HAP-1 (cell line): ENCODE data around the gene G6PC1.
"Not testable (repeated sequence)": the region's sequence is repeated elsewhere in the genome, so short reads cannot be mapped to it uniquely, and the experiment has no call there.

Experiments
- DNase-seq, 2 experiments: peaks; one replicate each; pipeline ENCODE4 v3.0.0-alpha.2; 2016 to 2020; ENCODE audit warnings: low spot score in 2 of 2
- H3K27me3 ChIP-seq: fragments of 250-450 bp; sonication (Bioruptor Pico); 2 replicates; pipeline ENCODE4 v1.5.1; 2020; ENCODE audit warnings: low read depth, mild to moderate bottlenecking, moderate library complexity
- H3K36me3 ChIP-seq: fragments of 250-450 bp; sonication (Bioruptor Pico); replicated peaks from 2 replicates; pipeline ENCODE4 v1.5.1; 2020; ENCODE audit warnings: mild to moderate bottlenecking
- H3K4me1 ChIP-seq: fragments of 250-450 bp; sonication (Bioruptor Pico); 2 replicates; pipeline ENCODE4 v1.5.1; 2020; ENCODE audit warnings: mild to moderate bottlenecking
- H3K4me3 ChIP-seq: fragments of 250-450 bp; sonication (Bioruptor Pico); 2 replicates; pipeline ENCODE4 v1.5.1; 2020; ENCODE audit warnings: mild to moderate bottlenecking, moderate library complexity
- H3K9me3 ChIP-seq: fragments of 250-450 bp; sonication (Bioruptor Pico); 2 replicates; pipeline ENCODE4 v1.5.1; 2020; ENCODE audit warnings: mild to moderate bottlenecking, moderate library complexity
- in situ Hi-C: fragments of 300-500 bp; cut with MboI; formaldehyde crosslinking; loops from 3 replicates; pipeline ENCODE4 v1.14.3; 2020; ENCODE audit warnings: low sequenced_read_pairs, inconsistent platforms, mixed read lengths

The G6PC1 gene

GRCh38 chr17:42901535-42902229 lies 1.1 kb downstream of the G6PC1 start:
- Histone ChIP-seq H3K4me3 (no peak overlapping the region), H3K36me3 (no peaks in the 10 kb centered on the region), H3K4me1 (no peaks in the 10 kb centered on the region), H3K9me3 (no peaks in the 10 kb centered on the region), H3K27me3 (no peaks in the 10 kb centered on the region)
- in situ Hi-C loops: no loop called here
- DNase-seq: no peak

DNA sequence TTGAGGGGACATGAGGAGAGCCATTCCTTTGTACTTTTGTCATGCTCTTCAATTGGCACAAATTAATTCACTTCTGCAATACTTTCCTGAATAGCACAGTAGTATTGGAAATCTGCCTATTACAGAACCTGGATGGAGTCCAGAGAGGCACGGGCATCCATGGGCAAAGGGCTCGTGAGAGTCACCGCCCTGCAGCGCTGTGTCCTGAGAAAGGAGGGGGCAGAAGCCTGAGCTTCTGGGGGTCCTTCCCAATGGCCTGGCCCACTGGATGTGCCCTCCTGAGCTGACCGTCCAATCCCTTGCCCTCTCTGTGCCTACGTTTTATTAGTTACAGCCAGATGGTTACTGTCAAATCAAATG lies 3.5 kb downstream of the G6PC1 start:
- Histone ChIP-seq H3K27me3 (0 out of 2 replicates have a peak, but pooled peaks cover 2% of the 10 kb centered on the region), H3K36me3 (no peaks in the 10 kb centered on the region), H3K4me3 (no peak overlapping the region), H3K4me1 (no peaks in the 10 kb centered on the region), H3K9me3 (no peaks in the 10 kb centered on the region)
- in situ Hi-C loops: no loop called here
- no peak for DNase-seq

DNA sequence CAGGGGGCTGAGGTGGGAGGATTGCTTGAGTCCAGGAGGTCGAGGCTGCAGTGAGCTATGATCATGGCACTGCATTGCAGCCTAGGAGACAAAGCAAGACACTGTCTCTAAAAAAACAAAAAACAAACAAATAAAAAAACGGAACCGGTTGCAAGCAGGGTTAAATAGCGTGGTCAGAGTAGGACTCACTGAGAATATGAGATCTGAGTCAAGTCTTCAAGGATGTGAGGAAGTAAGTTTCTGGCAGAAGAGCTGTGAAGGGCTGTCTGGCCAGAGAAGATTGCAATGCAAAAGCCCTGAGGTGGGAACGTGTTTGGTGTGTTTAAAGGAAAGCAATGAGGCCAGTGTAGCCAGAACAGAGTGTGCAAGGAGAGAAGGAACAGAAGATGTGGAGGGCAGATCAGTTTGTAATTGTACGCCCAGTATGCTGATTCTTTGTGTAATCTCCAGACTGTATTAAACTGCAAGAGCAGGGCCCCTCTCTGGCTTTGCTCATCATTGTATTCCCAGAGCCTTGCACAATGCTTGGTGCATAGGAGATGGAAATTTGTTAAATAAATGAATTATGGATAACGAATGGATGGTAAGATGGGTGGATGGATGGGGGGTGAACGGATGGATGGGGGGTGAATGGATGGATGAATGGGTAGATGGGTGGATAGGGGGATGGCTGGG lies 6.3 kb downstream of the G6PC1 start:
- Histone ChIP-seq H3K9me3 (no peaks in the 10 kb centered on the region), H3K4me1 (no peaks in the 10 kb centered on the region), H3K27me3 (peaks cover 9% of the 10 kb centered on the region; the same call in 1 of the 2 replicates), H3K4me3 (no peak overlapping the region), H3K36me3 (no peaks in the 10 kb centered on the region)
- in situ Hi-C loops: no loop called here
- no peak for DNase-seq

DNA sequence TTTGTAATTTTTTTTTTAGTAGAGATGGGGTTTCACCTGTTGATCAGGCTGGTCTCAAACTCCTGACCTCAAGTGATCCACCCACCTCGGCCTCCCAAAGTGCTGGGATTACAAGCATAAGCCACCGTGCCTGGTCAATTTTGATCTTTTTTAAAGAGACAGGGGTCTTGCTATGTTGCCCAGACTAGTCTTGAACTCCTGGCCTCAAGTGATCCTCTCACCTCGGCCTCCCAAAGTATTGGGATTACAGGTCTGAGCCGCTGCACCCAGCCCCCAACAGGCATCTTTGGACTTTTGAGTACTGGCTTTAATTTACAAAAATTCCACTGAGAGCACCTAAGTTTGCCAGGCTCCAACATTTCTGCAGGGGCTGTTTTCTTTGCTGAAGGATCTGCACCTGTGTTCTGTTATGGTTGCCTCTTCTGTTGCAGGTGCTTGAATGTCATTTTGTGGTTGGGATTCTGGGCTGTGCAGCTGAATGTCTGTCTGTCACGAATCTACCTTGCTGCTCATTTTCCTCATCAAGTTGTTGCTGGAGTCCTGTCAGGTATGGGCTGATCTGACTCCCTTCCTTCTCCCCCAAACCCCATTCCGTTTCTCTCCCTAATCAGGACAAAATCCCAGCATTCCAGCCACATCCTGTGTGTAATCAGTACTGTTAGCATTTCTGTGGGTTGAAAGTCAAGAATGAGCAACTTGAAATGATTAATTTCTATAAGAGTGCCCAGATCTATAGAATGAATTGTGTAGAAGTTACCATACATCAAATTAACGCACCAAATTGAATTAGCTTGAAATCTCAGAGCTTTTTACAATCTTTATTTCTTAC lies 8.5 kb downstream of the G6PC1 start:
- in situ Hi-C loops: no loop called here
- H3K4me3 ChIP-seq: no peak overlapping the region
- H3K27me3 ChIP-seq: peaks cover 9% of the 10 kb centered on the region; the same call in 1 of the 2 replicates
- DNase-seq: no peak
- H3K36me3 ChIP-seq: no peaks in the 10 kb centered on the region
- H3K4me1 ChIP-seq: no peaks in the 10 kb centered on the region
- H3K9me3 ChIP-seq: no peaks in the 10 kb centered on the region

DNA sequence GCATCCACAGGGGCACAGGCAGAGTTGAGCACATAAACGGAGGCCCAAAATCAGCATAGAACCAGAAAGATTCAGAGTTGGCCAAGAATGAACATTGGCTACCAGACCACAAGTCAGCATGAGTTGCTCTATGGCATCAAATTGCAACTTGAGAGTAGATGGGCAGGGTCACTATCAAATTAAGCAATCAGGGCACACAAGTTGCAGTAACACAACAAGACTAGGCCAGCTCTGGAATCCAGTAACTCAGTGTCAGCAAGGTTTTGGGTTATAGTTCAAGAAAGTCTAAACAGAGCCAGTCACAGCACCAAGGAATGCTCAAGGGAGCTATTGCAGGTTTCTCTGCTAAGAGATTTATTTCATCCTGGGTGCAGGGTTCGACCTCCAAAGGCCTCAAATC lies 12.9 kb downstream of the G6PC1 start:
- Histone ChIP-seq H3K9me3 (no peaks in the 10 kb centered on the region), H3K36me3 (no peaks in the 10 kb centered on the region), H3K27me3 (peaks cover 7% of the 10 kb centered on the region; the same call in 1 of the 2 replicates), H3K4me1 (peaks cover 4% of the 10 kb centered on the region; the same call in 1 of the 2 replicates), H3K4me3 (no peak overlapping the region)
- no peak for DNase-seq
- in situ Hi-C loops: no loop called here

DNA sequence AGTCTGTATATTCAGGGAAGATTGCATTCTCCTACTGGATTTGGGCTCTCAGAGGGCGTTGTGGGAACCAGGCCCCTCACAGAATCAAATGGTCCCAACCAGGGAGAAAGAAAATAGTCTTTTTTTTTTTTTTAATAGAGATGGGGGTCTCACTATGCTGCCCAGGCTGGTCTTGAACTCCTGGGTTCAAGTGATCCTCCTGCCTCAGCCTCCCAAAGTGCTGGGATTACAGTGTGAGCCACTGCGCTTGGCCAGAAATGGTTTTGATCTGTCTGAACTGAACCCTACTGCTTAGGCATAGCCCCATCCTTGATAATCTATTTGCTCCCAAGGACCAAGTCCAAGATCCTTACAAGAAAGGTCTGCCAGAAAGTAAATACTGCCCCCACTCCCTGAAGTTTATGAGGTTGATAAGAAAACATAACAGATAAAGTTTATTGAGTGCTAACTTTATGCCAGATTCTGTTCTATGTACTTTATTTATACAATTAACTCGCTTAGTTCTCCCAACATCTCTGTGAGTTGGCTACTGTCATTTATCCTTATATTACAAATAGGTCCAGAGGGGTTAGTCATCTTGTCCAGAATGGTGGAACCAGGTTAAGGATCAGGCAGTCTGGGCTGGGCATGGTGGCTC lies 13.5 kb downstream of the G6PC1 start:
- Histone ChIP-seq H3K9me3 (no peaks in the 10 kb centered on the region), H3K4me1 (peaks cover 4% of the 10 kb centered on the region; the same call in 1 of the 2 replicates), H3K4me3 (no peak overlapping the region), H3K36me3 (no peaks in the 10 kb centered on the region), H3K27me3 (peaks cover 7% of the 10 kb centered on the region; the same call in 1 of the 2 replicates)
- in situ Hi-C loops: no loop called here
- no peak for DNase-seq

DNA sequence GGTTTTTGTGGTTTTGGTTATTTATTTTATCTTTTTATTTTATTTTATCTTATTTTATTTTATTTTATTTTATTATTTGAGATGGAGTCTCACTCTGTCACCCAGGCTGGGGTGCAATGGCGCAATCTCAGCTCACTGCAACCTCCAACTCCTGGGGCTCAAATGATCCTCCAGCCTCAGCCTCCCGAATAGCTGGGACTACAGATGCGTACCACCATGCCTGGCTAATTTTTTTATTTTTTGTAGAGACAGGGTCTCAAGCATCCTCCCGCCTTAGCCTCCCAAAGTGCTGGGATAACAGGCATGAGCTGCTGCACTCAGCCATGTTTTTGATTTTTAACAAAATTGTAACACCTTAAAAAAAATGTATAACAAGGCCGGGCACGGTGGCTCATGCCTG lies 14.7 kb downstream of the G6PC1 start:
- H3K4me3 ChIP-seq, in situ Hi-C loops, H3K27me3 ChIP-seq, H3K36me3 ChIP-seq, H3K9me3 ChIP-seq, DNase-seq, H3K4me1 ChIP-seq: not testable (repeated sequence)

- H3K4me3 ChIP-seq, DNase-seq, in situ Hi-C loops, H3K27me3 ChIP-seq, H3K9me3 ChIP-seq, H3K36me3 ChIP-seq, H3K4me1 ChIP-seq: not testable (repeated sequence)
These were observed 16.0 kb downstream of the G6PC1 start for GRCh38 chr17:42916388-42917235.

GRCh38 chr17:42917236-42917603 lies 16.6 kb downstream of the G6PC1 start:
- Histone ChIP-seq H3K27me3 (peaks cover 4% of the 10 kb centered on the region), H3K4me1 (peaks cover 4% of the 10 kb centered on the region; the same call in 1 of the 2 replicates)
- peak; percentile 29 to 53 for DNase-seq

DNA sequence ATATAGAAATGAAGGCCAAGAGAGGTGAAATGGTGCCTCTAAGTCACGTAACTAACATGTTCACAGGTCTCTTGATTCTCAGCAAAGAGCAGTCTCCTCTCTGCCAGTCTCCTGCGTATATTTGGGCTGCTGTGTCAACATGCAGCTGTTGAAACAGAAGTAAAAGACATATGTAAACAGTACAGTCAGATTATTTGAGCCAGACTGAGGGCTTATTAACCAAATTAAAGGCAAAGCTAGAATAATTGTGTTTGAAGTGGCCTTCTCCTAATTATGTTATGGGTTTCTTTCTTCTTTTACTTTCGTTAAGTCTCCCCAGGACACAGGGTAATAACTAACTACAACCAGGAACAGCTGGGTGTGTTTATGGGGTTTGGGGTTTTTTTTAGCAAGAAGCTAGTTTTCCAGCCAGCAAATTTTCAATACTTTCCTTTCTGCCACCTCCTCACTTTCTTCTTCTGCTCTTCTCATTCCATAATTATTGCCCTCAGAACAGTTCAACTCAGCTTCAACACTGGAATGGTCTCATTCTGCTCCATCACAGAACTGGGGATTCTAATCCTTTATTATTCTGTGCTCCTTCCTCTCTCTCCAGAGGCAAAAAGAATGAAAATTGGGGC lies 18.4 kb downstream of the G6PC1 start:
- Histone ChIP-seq H3K4me3 (no peak overlapping the region), H3K9me3 (no peaks in the 10 kb centered on the region), H3K27me3 (peaks cover 15% of the 10 kb centered on the region), H3K4me1 (peaks cover 4% of the 10 kb centered on the region; the same call in 1 of the 2 replicates), H3K36me3 (no peaks in the 10 kb centered on the region)
- in situ Hi-C loops: no loop called here
- DNase-seq: no peak

More at GRCh38 chr17:42917236-42917603, 16.6 kb downstream of the G6PC1 start:
- Histone ChIP-seq H3K9me3 (no peaks in the 10 kb centered on the region), H3K4me3 (no peak overlapping the region), H3K36me3 (no peaks in the 10 kb centered on the region)
- in situ Hi-C loops: no loop called here

DNA sequence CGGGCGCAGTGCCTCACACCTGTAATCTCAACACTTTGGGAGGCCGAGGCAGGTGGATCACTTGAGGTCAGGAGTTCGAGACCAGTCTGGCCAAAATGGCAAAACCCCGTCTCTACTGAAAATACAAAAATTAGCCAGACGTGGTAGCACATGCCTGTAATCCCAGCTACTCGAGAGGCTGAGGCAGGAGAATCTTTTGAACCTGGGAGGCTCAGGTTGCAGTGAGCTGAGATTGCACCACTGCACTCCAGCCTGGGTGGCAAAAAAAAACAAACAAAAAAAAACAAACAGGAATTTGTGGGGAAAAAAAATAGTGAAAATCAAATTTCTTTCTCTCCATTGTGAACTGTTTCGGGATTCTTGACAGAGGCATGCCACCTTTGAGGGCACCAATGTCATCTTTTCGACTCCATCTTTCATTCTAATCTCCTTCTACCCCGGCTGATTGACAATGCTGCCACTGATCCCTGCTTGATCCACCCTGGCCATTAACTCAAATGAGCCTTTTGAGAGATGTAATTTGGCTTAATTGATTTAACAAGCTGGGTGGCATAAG lies 19.0 kb downstream of the G6PC1 start:
- H3K4me1 ChIP-seq, in situ Hi-C loops, H3K4me3 ChIP-seq, H3K9me3 ChIP-seq, H3K36me3 ChIP-seq, DNase-seq: not testable (repeated sequence)
- H3K27me3 ChIP-seq: peaks cover 15% of the 10 kb centered on the region

- in situ Hi-C loops: no loop called here
- H3K4me1 ChIP-seq: peaks cover 4% of the 10 kb centered on the region; the same call in 1 of the 2 replicates
- no peaks in the 10 kb centered on the region for H3K9me3 ChIP-seq
- no peak overlapping the region for H3K4me3 ChIP-seq
- no peak for DNase-seq
- peaks cover 15% of the 10 kb centered on the region for H3K27me3 ChIP-seq
- no peaks in the 10 kb centered on the region for H3K36me3 ChIP-seq
These were observed 19.7 kb downstream of the G6PC1 start for GRCh38 chr17:42920106-42920900.
